ENCODE data around the gene ZNF277.
"Not testable (repeated sequence)": the region's sequence is repeated elsewhere in the genome, so short reads cannot be mapped to it uniquely, and the experiment has no call there.

Gene ZNF277

DNA sequence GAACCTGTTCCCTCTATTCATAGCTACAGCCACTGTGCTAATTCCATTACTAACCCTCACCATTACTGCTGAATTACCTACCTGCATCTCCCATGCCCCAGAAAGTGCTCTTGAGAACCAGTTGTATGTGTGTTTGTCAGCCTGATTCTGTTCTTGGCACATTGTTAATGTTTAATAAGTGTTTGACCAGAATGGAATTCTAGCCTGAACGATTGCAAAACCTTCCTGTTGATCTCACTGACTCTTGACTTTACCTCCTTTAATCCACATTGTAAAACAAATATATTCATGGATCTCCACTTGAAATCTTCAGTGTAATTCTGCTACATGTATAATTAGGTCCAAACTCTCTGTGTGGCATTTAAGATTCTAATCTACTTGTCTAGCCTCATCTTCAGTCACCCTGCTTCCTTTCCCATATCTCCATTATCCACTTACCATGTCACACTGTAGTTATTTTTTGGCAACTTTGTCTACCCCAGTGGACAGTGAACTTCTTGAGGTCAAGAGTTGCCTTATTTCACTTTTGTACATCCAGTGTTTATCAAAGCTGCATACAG, 4.9 kb downstream of the ZNF277 start:
- no peak for DNase-seq (ENCODE audit: low read depth)

DNA sequence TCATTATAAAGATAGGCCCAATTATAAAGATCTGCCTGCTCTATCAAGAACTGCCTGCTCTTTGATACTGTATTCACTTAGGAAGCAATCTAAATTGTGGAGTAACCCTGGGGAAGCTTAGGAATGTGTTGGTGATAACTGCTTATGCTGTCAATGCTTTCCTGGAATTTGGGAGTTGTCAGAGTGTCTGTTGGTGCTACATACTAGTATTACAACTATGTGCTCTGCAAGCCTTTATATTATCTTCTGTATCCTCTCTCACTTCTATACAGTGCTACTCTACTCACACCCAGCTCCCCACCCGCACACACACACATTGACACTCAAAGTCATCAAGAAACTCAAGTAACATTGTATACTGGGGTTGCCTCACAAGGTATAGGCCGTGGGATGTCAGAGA, 6.1 kb downstream of the ZNF277 start:
- no peak for DNase-seq (ENCODE audit: low read depth)

DNA sequence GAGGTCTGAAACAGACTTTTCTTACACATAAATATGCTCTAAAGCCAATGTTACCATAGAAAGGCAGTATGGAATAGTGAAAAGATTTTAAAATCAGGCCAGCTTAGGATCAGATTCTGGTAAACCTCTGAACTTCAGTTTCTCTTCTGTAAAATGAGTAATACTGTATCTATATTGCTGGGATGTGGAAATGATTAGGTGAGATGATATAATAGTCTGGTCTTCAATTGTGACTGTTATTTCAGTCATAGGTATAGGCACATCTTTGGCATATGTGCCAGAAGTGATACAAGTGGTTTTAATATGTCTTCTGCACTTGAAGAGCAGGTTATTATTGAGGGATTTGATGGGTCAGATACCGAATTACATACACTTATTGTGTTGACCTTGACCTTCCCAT, 7.2 kb downstream of the ZNF277 start:
- no peak for DNase-seq (ENCODE audit: low read depth)

DNA sequence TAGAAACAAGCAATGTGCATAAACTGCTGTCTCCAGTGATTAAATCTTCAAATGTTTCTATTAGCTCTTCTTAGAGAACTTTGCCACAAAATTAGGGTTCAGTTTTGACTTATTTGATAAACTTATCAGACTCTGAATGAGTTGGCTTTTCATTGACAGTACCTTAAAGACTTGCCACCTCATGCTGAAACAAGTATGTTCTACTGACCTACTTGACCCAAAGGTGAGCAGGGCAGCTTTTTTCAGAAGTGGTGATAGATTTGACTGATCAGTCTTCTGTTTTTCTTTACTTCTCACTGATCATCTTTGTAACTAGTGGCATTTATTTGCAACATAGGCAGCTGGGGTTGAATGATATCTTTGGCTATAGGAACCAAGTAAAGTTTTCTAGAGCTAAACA, 7.8 kb downstream of the ZNF277 start:
- DNase-seq (ENCODE audit: low read depth) = no peak

DNA sequence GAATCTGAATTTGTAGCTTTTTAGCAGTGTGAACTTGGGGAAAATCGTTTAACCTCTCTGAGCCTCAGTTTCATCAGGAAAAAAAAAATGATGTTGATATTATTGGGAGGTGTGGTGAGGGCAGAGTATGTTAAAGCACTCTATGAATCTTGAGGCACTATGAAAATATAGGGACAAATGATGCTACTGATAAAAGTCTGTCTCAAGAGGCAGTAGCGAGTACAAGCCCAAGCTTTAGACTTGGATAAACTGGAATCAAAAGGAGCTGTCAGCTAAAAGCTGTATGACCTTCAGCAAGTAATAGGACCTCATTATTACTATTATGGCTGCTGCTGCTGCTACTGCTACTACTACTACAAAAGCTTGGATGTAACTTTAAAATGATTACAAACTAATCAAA, 8.4 kb downstream of the ZNF277 start:
- no peak for DNase-seq (ENCODE audit: low read depth)

DNA sequence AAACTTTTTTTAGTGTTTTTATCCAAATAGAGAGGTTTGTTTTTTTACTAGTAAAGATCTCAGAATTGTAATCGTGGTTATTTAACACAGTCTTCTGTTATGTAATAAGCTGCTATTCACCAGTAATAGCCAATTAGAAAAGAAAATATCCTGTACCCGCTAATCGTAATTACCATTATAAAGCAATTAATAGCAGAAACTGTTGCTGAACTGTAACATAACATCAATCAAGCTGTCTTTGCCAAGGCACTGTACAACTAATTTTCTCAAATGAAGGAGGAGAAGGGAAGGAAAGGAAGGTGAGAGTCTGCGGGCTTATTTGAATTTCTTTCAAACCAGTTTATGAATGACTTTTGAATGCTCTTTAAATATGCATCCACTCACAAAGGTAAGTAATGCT, 9.3 kb downstream of the ZNF277 start:
- DNase-seq (ENCODE audit: low read depth) = no peak

DNA sequence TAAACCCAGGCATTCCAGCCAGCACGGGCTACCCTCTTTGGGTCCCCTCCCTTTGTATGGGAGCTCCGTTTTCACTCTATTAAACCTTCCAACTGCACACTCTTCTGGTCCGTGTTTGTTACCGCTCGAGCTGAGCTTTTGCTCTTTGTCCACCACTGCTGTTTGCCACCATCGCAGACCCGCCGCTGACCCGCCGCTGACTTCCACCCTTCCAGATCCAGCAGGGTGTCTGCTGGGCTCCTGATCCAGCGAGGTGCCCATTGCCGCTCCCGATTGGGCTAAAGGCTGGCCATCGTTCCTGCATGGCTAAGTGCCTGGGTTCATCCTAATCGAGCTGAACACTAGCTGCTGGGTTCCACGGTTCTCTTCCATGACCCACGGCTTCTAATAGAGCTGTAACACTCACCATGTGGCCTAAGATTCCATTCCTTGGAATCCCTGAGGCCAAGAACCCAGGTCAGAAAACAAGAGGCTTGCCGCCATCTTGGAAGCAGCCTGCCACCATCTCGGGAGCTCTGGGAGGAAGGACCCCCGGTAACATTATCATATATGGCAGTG, 14.5 kb downstream of the ZNF277 start:
- DNase-seq (ENCODE audit: low read depth) = no peak

DNA sequence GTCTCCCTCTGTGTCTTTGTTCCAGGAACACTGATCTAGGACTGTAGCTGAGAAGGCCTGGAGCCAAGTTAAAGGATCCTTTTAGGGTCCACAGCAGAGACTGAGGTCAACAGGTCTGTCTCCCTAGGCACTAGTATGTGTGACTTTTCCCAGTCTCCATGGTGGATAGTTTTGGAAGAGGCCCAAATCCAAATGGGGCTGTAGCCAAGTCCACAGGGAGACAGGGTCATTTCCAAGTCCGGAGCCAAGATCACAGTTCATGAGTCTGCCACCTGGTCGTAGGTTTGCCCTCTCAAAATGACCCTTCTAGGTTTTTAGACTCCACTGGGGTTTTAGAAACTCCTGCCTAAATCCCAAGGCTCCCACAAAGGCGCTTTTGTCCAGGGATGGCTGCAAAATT, 16.8 kb downstream of the ZNF277 start:
- no peak for DNase-seq (ENCODE audit: low read depth)

DNA sequence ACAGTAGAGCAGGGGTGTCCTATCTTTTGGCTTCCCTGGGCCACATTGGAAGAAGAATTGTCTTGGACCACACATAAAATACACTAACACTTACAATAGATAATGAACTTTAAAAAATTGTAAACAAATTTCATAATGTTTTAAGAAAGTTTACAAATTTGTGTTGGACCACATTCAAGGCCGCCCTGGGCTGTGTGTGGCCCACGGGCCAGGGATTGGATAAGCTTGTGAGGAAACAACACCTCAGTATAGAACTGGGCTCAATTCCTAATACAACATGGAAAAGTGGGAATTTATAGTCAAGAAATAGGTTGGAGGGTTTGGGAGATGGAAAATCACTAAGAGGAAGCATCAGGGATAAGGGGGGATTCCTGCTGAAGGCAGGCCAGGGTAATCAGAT, 17.7 kb downstream of the ZNF277 start:
- DNase-seq (ENCODE audit: low read depth) = no peak

DNA sequence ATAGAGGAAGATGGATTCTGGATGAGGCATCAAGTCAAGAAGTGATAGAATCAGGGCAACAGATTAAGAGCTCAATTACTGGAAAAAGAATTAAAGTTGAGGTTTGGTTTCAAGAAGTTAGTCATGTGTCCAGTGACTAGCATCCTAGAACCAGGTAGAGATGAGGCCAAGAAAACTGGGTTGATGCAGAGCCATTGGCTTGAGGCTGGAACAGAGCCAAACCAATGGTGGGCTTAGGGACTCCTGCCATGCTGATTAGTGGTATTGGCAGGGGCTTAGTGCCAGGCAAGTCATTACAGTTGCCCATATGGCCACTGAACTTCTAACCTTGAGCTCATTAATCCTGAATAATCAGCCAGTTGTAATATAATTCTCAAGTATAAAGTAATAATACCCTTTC, 18.5 kb downstream of the ZNF277 start:
- no peak for DNase-seq (ENCODE audit: low read depth)

DNA sequence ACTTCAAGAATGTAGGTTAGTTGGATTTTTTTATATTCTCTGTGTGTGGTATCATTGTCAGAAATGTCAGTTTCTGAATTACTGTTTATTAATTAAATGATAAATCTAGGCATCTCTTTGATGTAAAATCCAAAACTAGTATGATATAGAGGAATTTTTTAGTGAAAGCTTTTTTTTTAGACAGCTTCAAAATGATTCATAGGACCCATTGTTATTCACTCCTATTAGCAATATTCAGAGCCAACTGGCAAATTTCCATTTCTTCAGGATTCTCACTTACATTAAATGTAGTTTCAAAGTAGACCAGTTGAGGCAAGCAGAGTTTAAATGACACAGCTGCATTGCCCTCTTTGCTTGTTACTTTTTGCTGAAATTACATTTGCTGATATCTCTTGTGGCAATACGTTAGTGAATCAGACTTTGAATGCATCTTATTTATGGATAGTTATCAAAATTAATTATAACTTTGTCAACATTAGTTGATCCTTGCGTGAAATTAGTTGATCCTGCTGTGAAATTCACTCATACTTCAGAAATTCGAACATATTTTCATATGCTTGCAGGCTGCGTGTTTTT, 20.3 kb downstream of the ZNF277 start:
- DNase-seq (ENCODE audit: low read depth) = no peak

DNA sequence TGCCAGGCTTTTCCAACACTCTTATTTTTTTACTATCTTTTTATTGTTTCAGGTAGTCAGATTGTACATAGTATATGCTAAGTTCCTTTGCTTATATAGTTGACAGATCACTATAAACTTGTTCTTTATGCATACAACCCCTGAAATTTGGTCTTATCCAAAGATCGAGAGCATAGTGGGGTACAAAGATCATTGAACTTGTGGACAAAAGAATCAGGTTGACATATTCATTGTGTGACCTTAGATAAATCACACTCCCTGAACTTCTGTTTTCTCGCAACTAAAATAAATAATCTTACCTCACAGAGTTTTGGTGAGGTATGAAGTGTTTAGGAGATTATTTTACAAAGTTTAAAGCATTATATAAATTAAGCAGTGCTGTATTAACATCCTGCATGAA, 22.1 kb downstream of the ZNF277 start:
- no peak for DNase-seq (ENCODE audit: low read depth)

DNA sequence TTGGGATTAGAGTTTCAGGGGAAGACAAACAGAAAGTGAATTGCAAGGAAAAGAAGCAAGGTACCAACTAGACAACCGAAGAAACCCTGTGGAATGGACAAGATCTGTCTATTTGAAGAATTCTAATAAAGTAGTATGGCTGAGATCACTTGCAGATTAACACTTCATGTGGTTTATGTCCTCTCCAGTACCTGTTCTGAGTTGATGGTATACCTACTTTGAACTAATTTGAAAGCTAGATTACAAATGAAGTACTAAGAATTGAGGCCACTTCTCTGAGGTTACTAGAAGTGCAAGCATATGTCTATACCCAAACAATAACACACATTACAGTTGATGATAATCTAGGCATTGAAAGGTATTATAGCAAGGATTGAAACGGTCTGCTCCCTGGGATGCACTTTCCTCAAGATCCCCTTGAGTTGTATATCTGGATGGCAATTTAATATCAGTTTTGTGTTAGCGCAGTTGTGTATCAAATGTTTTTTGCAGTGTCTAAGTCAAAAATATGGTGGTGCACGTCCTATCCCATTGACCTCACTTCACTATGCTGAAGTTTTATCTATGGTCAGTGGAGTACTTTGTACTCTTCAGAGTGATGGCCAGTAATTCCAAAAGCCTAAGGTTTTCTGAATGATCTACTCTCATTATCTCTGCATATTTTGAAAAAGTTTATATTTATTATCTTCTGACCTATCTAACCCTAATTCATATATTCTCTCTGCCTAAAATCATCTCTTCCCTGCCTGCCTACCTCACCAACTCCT, 25.9 kb downstream of the ZNF277 start:
- no peak for DNase-seq (ENCODE audit: low read depth)

DNA sequence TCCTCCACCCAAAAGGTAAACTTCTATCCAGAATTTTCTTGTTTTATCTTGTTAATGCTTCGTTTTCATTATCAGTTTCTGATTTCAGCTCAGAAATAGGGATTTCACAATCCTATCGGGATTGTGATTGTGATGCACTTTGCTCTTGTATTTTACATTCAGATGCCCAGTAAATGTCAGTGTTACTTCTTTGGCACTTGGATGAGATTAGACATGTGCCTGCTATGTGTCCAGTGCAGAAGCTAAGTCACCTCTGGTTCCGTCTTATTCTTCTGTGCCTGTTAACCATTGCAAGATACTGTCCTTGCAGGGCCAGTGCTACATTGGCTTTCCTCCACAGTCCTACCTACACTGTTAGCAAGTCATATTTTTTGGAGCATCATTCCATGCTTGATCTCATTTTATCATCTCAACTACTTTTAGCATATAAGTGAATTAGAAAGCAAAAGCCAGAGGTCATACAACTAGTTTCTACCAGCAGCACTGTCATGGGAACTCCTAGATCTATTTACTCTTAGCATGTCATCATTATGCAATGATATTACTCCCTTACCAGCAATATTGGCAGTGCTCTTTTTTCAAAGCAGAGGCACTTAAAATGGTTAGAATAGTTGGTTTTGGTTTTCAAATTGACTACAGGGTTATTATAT, 26.7 kb downstream of the ZNF277 start:
- DNase-seq (ENCODE audit: low read depth) = no peak

DNA sequence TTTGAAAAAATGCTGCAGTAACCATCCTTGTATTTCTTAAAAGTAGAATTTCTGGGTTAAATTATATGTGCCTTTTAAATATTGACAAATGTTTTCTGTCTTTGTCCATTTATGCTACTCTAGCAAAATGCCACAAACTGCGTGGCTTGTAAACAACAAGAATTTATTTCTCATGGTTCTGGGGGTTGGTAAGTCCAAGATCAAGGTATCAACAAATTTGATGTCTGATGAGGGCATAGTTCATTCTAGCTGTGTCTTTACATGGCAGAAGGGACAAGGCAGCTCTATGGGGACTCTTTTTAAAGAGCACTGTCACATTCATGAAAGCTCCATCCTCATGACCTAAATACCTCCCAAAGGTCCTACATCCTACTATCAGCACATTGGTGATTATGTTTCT, 27.7 kb downstream of the ZNF277 start:
- DNase-seq (ENCODE audit: low read depth) = no peak

DNA sequence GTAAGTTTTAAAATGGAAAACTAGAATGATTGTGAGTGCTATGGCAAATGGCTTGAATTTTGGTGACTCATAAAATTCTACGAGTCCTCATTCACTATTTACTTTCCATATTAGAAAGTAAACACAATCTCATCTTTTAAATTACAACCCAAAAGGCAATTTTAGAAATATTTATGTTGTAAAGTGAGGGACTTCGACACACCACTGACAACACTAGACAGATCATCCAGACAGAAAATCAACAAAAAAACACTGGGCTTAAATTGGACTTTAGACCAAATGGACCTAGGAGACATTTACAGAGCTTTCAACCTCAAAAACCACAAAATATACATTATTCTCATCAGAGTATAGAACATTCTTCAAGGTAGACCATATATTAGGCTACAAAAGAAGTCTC, 30.1 kb downstream of the ZNF277 start:
- DNase-seq (ENCODE audit: low read depth) = no peak

DNA sequence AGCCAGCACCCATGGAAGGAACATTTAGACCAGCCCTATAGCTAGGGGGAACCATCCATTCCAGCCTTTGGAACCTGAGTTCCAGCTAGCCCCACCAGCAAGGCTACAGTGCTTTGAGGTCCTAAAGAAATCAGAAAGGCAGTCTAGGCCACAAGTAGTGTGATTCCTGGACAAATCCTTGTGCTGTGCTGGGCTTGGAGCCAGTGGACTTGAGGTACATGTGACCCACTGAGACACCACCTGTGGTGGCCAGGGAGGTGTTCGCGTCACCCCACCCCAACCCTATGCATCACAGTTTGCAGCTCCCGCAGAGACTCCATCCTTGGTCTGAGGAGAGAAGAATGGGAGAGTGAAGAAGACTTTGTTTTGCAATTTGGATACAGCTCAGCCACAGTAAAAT, 31.8 kb downstream of the ZNF277 start:
- DNase-seq (ENCODE audit: low read depth) = no peak

DNA sequence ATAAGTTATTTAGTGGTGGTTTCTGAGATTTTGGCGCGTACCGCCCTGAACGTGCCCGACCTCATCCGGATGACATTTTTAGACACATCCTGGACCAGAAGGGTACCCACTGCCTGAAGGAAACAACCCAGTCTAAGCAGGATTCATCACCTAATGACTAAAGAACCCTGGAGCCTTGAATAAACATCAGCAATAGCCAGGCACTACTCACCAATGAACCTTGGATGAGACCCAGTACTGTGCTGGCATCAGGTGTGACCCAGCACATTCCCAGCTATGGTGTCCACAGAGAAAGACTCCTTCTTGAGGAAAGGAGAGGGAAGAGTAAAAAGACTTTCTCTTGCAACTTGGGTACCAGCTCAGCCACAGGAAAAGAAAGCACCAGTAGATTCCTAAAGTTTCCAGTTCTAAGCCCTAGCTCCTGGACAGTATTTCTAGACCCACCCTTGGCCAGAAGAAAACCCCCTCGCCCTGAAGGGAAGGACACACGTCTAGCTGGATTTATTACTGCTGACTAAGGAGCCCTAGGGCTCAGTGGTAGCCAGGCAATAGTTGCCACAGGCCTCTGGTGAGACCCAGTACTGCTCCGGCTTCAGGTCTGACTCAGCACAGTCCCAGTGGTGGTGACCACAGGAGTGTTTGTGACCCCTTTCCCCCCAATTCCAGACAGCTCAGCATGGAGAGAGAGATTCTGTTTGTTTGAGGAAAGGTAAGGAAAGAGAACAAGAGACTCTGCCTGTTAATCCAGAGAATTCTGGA, 32.5 kb downstream of the ZNF277 start:
- no peak for DNase-seq (ENCODE audit: low read depth)

DNA sequence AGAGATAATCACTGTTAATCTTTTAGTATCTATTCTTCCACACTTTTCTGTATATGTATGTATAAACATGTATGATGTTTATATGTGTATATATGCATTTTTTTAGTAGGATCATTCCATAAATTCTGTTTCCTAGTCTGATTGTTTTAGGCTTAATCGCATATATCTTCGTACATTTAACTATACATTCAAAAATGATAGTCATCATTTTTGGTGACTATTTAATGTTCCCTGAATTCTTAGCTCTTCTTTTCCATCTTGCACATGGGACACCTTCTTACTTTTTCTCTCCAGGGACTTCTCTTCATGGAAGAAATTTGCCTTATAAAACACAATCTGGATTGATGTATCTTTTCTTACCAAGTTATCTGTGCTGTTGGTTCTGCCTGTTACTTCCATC, 42.1 kb downstream of the ZNF277 start:
- DNase-seq (ENCODE audit: low read depth) = no peak

DNA sequence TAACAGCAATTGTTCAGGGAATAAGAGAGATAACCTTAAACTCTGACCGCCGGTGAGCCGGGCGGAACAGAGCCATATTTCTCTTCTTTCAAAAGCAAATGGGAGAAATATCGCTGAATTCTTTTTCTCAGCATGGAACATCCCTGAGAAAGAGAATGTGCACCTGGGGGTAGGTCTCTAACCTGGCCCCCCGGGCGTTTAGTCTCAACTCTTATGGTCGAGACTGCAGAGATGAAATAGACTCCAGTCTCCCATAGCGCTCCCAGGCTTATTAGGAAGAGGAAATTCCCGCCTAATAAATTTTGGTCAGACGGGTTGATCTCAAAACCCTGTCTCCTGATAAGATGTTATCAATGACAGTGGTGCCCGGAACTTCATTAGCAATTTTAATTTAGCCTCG, 43.5 kb downstream of the ZNF277 start:
- DNase-seq (ENCODE audit: low read depth) = not testable (repeated sequence)

DNA sequence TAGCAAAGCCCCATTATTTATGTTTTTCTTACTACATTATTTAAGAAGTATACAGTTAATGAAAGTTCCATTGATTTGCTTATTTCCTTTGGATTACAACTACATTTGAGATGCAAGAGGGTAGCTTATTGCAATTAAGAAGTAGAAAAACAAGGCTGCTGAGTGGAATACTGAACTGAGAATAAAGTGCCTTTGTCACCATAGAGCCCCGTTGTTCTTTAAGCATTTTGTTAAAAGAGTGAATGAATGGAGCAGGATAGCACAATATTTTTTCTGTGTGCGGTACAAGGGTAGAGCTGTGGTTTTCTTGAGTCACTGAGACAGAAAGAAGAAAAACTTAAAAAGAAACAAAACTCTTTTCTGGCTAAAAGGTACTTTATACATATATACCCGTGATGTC, 45.6 kb downstream of the ZNF277 start:
- DNase-seq (ENCODE audit: low read depth) = no peak

DNA sequence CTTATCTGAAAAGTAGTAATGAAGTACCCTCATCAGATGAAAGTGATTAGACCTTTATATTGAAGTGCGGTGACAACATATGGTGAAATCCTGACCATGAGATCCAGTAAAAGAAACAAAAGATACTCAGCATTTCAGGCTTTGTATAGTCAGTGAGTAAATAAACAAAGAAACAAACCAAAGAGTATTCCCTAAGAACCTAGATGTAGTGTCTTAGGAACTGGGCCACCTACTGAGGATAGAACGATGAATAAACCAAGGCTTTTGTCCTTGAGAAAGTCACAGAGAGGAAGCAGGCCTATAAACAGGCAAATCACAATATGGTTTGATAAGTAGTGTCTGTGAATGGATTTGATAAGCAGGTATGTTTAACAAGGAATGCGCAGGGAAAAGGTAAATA, 46.2 kb downstream of the ZNF277 start:
- no peak for DNase-seq (ENCODE audit: low read depth)

Data from activated gamma-delta T cell treated with anti-CD3 and anti-CD28 coated beads, Interleukin-2, amount 50 U/mL, for 16 hours (primary cell).